SK-N-SH (cell line): Measurements from ENCODE around the gene OSGEPL1. TPM values are rescaled to one million over a fixed set of nuclear protein-coding genes. Genes with fewer than 3 reads are reported as not detected.

Experiments
- CTCF ChIA-PET: fragments of 300-600, 350-600 bp; formaldehyde crosslinking; extraction: SDS; loops from one replicate; lab custom pipeline; 2021; lab: Yijun Ruan, JAX
- POLR2A ChIA-PET: fragments of 350-600 bp; sonication (Branson Sonifier 250); formaldehyde crosslinking; extraction: SDS; loops from one replicate; lab custom pipeline; 2020; ENCODE audit warnings: antibody characterized with exemption, inconsistent platforms; lab: Yijun Ruan, JAX
- DNase-seq: peaks from one replicate; pipeline ENCODE4 v3.0.0; 2012
- H2AFZ ChIP-seq: fragments of 200-600 bp; sonication (generic); 2 replicates; pipeline ENCODE4 v1.8.1; 2016; ENCODE audit warnings: antibody characterized with exemption, mild to moderate bottlenecking, low read depth
- H3F3A ChIP-seq: fragments of 200-600 bp; sonication (generic); replicated peaks from 2 replicates; pipeline ENCODE3; 2016; ENCODE audit warnings: antibody characterized with exemption, mild to moderate bottlenecking; ENCODE audit not compliant: insufficient read depth
- H3K27ac ChIP-seq, 2 experiments: fragments of 200-500 bp in 1 of 2; fragments of 200-600 bp in 1 of 2; sonication (Bioruptor generic) in 1 of 2; sonication (generic), shearing (Covaris generic) in 1 of 2; 2 replicates each; pipeline versions ENCODE4 v1.5.1 to v1.6.1; 2014 to 2016; ENCODE audit warnings: low read depth in 2 of 2, inconsistent platforms in 1 of 2, low read length in 1 of 2, mild to moderate bottlenecking in 1 of 2, mixed read lengths in 1 of 2
- H3K27me3 ChIP-seq: fragments of 200-600 bp; sonication (generic), shearing (Covaris generic); 2 replicates; pipeline ENCODE4 v1.6.1; 2016; ENCODE audit warnings: mixed run types; ENCODE audit not compliant: insufficient read depth
- H3K36me3 ChIP-seq, 2 experiments: fragments of 200-500 bp in 1 of 2; fragments of 200-600 bp in 1 of 2; sonication (Bioruptor generic) in 1 of 2; sonication (generic) in 1 of 2; replicated peaks in 1 of 2; 2 replicates each; pipeline versions ENCODE3 to v1.5.1; 2014 to 2016; ENCODE audit warnings: low read length in 1 of 2, mild to moderate bottlenecking in 1 of 2; ENCODE audit not compliant: insufficient read depth in 2 of 2, control insufficient read depth in 1 of 2
- H3K4me1 ChIP-seq, 2 experiments: fragments of 200-500 bp in 1 of 2; fragments of 200-600 bp in 1 of 2; sonication (Bioruptor generic) in 1 of 2; sonication (generic), shearing (Covaris generic) in 1 of 2; 2 replicates each; pipeline versions ENCODE4 v1.5.1 to v1.6.1; 2014 to 2016; ENCODE audit warnings: low read depth in 1 of 2, low read length in 1 of 2, mixed run types in 1 of 2; ENCODE audit not compliant: insufficient read depth in 2 of 2, control insufficient read depth in 1 of 2
- H3K4me2 ChIP-seq: fragments of 200-600 bp; sonication (generic), shearing (Covaris generic); 2 replicates; pipeline ENCODE4 v1.6.1; 2017; ENCODE audit warnings: mixed run types
- H3K4me3 ChIP-seq, 2 experiments: fragments of 200-500 bp in 1 of 2; fragments of 200-600 bp in 1 of 2; sonication (Bioruptor generic) in 1 of 2; sonication (generic), shearing (Covaris generic) in 1 of 2; 2 replicates each; pipeline versions ENCODE4 v1.5.1 to v1.8.1; 2014 to 2016; ENCODE audit warnings: low read depth in 2 of 2, inconsistent platforms in 1 of 2, low read length in 1 of 2, mild to moderate bottlenecking in 1 of 2, mixed read lengths in 1 of 2, moderate library complexity in 1 of 2
- H3K79me2 ChIP-seq: fragments of 200-600 bp; sonication (generic); 2 replicates; pipeline ENCODE4 v1.8.1; 2017; ENCODE audit warnings: mild to moderate bottlenecking; ENCODE audit not compliant: insufficient read depth
- H3K9ac ChIP-seq: fragments of 200-600 bp; sonication (generic); 2 replicates; pipeline ENCODE4 v1.6.1; 2017; ENCODE audit warnings: mixed run types
- H3K9me2 ChIP-seq: fragments of 200-600 bp; sonication (generic); 2 replicates; pipeline ENCODE4 v1.6.1; 2017; ENCODE audit warnings: mixed run types
- H3K9me3 ChIP-seq: fragments of 200-600 bp; sonication (generic); 2 replicates; pipeline ENCODE4 v1.6.1; 2017; ENCODE audit warnings: mixed run types, mild to moderate bottlenecking, moderate library complexity
- H4K20me1 ChIP-seq: fragments of 200-600 bp; sonication (generic); 2 replicates; pipeline ENCODE4 v1.6.1; 2017; ENCODE audit warnings: mild to moderate bottlenecking, mixed run types; ENCODE audit not compliant: insufficient read depth
- EP300 ChIP-seq, 2 experiments: IDR thresholded peaks; 2 replicates each; pipeline versions ENCODE4 v1.4.0 to v1.6.1; 2012; ENCODE audit warnings: borderline replicate concordance in 1 of 2, low read depth in 1 of 2, low read length in 1 of 2
- FOSL2 ChIP-seq: IDR thresholded peaks from 2 replicates; pipeline ENCODE4 v1.4.0; 2012; ENCODE audit warnings: low read depth, mild to moderate bottlenecking, moderate library complexity, borderline replicate concordance
- FOXJ3 ChIP-seq: sonication (generic); formaldehyde crosslinking; IDR thresholded peaks from 2 replicates; pipeline ENCODE4 v1.5.1; 2020; ENCODE audit warnings: mild to moderate bottlenecking, missing genetic modification reagents
- FOXM1 ChIP-seq: IDR thresholded peaks from 2 replicates; pipeline ENCODE4 v1.4.0; 2012; ENCODE audit warnings: low read depth, mild to moderate bottlenecking
- GABPA ChIP-seq: IDR thresholded peaks from 2 replicates; pipeline ENCODE4 v1.4.0; 2012; ENCODE audit warnings: low read depth, mild to moderate bottlenecking
- GATA2 ChIP-seq: sonication (generic); formaldehyde crosslinking; IDR thresholded peaks from 2 replicates; pipeline ENCODE4 v1.5.0; 2020; ENCODE audit warnings: mild to moderate bottlenecking, missing genetic modification reagents
- MXI1 ChIP-seq: IDR thresholded peaks from 2 replicates; pipeline ENCODE4 v1.6.1; 2012; ENCODE audit warnings: mild to moderate bottlenecking, low read depth, low read length, improper control_type of control experiment
- NFIC ChIP-seq: IDR thresholded peaks from 2 replicates; pipeline ENCODE4 v1.4.0; 2012; ENCODE audit warnings: borderline replicate concordance
- RCOR1 ChIP-seq: fragments of 150-350 bp; IDR thresholded peaks from 2 replicates; pipeline ENCODE4 v1.6.1; 2017; ENCODE audit warnings: antibody characterized with exemption, low read length
- SIN3A ChIP-seq: IDR thresholded peaks from 2 replicates; pipeline ENCODE4 v1.6.1; 2012; ENCODE audit warnings: low read depth, mild to moderate bottlenecking, low read length, moderate library complexity, borderline replicate concordance
- USF2 ChIP-seq: fragments of 150-350 bp; IDR thresholded peaks from 2 replicates; pipeline ENCODE4 v1.6.1; 2017; ENCODE audit warnings: antibody characterized with exemption, low read length, low read depth, borderline replicate concordance
- WGBS: methylation state at CpG from one replicate; pipeline ENCODE4 v1.1.6; 2017; ENCODE audit warnings: low lambda C conversion rate; 5-methylcytosine and 5-hydroxymethylcytosine counted together
- polyA plus RNA-seq, 3 experiments: library from polyadenylated mRNA; depleted of rRNA; stranded (reverse); fragments of >200 nt; gene quantifications; 2 replicates each; pipeline ENCODE4 v1.2.3, GENCODE V29; 2012
- TF ChIP-seq, protein P1 (sequence below): IDR thresholded peaks from 2 replicates; pipeline ENCODE4 v1.4.0; 2012; ENCODE audit warnings: low read depth, borderline replicate concordance
- TF ChIP-seq, protein P2 (sequence below): fragments of 150-350 bp; IDR thresholded peaks from 2 replicates; pipeline ENCODE4 v1.6.1; 2016; ENCODE audit warnings: mild to moderate bottlenecking, low read depth, low read length
- TF ChIP-seq, protein P3 (sequence below): IDR thresholded peaks from 2 replicates; pipeline ENCODE4 v1.6.1; 2012; ENCODE audit warnings: mild to moderate bottlenecking, low read depth, low read length, moderate library complexity

The OSGEPL1 gene
- polyA plus RNA-seq, 1 of the 3 experiments (the other 2 are of a cell fraction) = 5.8 TPM

DNA sequence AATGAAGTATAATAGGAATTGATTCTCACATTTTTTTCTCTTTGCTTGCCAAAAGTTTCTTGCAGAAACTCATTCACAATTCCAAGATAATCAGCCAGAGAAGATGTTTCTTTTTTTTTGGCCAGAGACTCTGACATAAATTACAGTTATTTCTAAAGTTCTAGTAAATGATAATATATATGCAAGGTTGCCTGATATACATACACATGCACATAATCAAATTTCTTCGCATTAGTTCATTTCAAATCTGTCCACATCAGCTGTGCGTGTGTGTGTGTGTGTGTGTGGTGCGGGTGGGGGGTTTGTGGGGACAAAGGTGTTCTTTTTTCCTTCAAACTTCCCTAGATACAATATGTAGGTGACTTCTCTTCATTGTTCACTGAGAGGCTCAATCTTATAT is 33.2 kb downstream of the OSGEPL1 start:
- no peaks in the 10 kb centered on the region for H3K27me3 ChIP-seq
- no peaks in the 10 kb centered on the region for H3K9me3 ChIP-seq
- TF ChIP-seq, protein P1, sequence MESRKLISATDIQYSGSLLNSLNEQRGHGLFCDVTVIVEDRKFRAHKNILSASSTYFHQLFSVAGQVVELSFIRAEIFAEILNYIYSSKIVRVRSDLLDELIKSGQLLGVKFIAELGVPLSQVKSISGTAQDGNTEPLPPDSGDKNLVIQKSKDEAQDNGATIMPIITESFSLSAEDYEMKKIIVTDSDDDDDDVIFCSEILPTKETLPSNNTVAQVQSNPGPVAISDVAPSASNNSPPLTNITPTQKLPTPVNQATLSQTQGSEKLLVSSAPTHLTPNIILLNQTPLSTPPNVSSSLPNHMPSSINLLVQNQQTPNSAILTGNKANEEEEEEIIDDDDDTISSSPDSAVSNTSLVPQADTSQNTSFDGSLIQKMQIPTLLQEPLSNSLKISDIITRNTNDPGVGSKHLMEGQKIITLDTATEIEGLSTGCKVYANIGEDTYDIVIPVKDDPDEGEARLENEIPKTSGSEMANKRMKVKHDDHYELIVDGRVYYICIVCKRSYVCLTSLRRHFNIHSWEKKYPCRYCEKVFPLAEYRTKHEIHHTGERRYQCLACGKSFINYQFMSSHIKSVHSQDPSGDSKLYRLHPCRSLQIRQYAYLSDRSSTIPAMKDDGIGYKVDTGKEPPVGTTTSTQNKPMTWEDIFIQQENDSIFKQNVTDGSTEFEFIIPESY = no peak
- TF ChIP-seq, protein P2, sequence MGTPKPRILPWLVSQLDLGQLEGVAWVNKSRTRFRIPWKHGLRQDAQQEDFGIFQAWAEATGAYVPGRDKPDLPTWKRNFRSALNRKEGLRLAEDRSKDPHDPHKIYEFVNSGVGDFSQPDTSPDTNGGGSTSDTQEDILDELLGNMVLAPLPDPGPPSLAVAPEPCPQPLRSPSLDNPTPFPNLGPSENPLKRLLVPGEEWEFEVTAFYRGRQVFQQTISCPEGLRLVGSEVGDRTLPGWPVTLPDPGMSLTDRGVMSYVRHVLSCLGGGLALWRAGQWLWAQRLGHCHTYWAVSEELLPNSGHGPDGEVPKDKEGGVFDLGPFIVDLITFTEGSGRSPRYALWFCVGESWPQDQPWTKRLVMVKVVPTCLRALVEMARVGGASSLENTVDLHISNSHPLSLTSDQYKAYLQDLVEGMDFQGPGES = no peak
- TF ChIP-seq EP300 (IDR thresholded peaks at IDR 0.05; ENCODE audit: borderline replicate concordance in 1 of 2, low read depth in 1 of 2, low read length in 1 of 2) (no peak), FOXM1 (no peak), FOSL2 (no peak), GABPA (no peak), MXI1 (no peak), SIN3A (no peak), NFIC (no peak)
- TF ChIP-seq, protein P3, sequence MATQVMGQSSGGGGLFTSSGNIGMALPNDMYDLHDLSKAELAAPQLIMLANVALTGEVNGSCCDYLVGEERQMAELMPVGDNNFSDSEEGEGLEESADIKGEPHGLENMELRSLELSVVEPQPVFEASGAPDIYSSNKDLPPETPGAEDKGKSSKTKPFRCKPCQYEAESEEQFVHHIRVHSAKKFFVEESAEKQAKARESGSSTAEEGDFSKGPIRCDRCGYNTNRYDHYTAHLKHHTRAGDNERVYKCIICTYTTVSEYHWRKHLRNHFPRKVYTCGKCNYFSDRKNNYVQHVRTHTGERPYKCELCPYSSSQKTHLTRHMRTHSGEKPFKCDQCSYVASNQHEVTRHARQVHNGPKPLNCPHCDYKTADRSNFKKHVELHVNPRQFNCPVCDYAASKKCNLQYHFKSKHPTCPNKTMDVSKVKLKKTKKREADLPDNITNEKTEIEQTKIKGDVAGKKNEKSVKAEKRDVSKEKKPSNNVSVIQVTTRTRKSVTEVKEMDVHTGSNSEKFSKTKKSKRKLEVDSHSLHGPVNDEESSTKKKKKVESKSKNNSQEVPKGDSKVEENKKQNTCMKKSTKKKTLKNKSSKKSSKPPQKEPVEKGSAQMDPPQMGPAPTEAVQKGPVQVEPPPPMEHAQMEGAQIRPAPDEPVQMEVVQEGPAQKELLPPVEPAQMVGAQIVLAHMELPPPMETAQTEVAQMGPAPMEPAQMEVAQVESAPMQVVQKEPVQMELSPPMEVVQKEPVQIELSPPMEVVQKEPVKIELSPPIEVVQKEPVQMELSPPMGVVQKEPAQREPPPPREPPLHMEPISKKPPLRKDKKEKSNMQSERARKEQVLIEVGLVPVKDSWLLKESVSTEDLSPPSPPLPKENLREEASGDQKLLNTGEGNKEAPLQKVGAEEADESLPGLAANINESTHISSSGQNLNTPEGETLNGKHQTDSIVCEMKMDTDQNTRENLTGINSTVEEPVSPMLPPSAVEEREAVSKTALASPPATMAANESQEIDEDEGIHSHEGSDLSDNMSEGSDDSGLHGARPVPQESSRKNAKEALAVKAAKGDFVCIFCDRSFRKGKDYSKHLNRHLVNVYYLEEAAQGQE = no peak
- peaks cover 0 to 6% of the 10 kb centered on the region in 2 experiments for H3K36me3 ChIP-seq
- DNase-seq = no peak
- no peaks in the 10 kb centered on the region for H4K20me1 ChIP-seq
- H3K9me2 ChIP-seq = no peaks in the 10 kb centered on the region
- H3K79me2 ChIP-seq = no peaks in the 10 kb centered on the region
- no peak overlapping the region for H2AFZ ChIP-seq
- H3K4me1 ChIP-seq = no peaks in the 10 kb centered on the region
- no peak overlapping the region for H3K4me3 ChIP-seq
- ChIA-PET CTCF (interaction anchor here (0.7 kb wide), 1 partner anchor 23 kb away, joined by 3 read pairs; no protein-coding TSS in a partner anchor), POLR2A (no interaction called here)
- H3K27ac ChIP-seq = no peak overlapping the region
- 73% methylated on average over 3 of the region's 3 CpGs for WGBS
- no peak overlapping the region for H3K4me2 ChIP-seq
- H3F3A ChIP-seq = peaks cover 3% of the 10 kb centered on the region
- H3K9ac ChIP-seq = no peak overlapping the region

DNA sequence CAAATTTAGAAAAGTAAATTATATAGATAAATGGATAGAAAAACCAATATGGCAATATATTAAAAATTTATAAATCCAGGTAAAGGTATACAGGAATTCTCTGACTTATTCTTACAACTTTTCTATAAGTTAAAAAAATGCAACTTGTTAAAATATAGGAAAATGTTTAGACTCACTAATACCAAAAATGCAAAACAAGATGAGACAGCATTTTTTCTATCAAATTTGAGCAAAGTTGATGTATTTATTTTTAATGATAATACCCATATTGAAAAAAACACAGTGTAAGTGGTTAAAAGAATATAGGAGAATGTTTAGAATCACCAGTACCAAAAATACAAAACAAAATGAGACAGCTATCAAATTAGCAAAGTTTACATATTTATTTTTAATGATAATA is 35.7 kb downstream of the OSGEPL1 start:
- TF ChIP-seq, protein P2 = no peak
- TF ChIP-seq MXI1 (no peak), RCOR1 (no peak), FOXJ3 (CRISPR knock-in tag) (no peak), GATA2 (CRISPR knock-in tag) (no peak), USF2 (no peak), FOXM1 (no peak)
- TF ChIP-seq, protein P3 = no peak
- CTCF ChIA-PET = no interaction called here
- Histone ChIP-seq H3K27ac (no peak overlapping the region), H3F3A (peaks cover 3% of the 10 kb centered on the region), H3K4me1 (no peaks in the 10 kb centered on the region), H3K9me2 (no peaks in the 10 kb centered on the region), H4K20me1 (no peaks in the 10 kb centered on the region), H3K27me3 (no peaks in the 10 kb centered on the region), H3K36me3 (peaks cover 0 to 6% of the 10 kb centered on the region in 2 experiments), H3K4me2 (no peak overlapping the region), H3K79me2 (no peaks in the 10 kb centered on the region), H3K9ac (no peak overlapping the region), H3K4me3 (no peak overlapping the region), H2AFZ (no peak overlapping the region), H3K9me3 (no peaks in the 10 kb centered on the region)
- POLR2A ChIA-PET = no interaction called here
- no peak for DNase-seq
